ENCODE results near the gene TXNRD2. TPM values are rescaled to one million over a fixed set of nuclear protein-coding genes. Genes with fewer than 3 reads are reported as not detected.
"Not testable (repeated sequence)": the region's sequence is repeated elsewhere in the genome, so short reads cannot be mapped to it uniquely, and the experiment has no call there.

Gene TXNRD2
- total RNA-seq, 2 experiments from 2014 or later, result 24.9 to 29.2 TPM

- ChIA-PET POLR2A (interaction anchor here (0.7 to 1.1 kb wide), 3 partner anchors 23 to 133 kb away, joined by 3 to 4 read pairs (median 4); no protein-coding TSS in a partner anchor), CTCF (no interaction called here)
Measured at GRCh38 chr22:19958083-19959042, 16.7 kb upstream of the TXNRD2 start.

GRCh38 chr22:19957445-19957844 lies 15.8 kb upstream of the TXNRD2 start:
- ChIA-PET POLR2A (no interaction called here), CTCF (interaction anchor here (1.1 to 2.1 kb wide), 3 partner anchors 10 to 16 kb away, joined by 3 to 4 read pairs (median 3); partner anchors contain the start of genes COMT and TXNRD2)

DNA sequence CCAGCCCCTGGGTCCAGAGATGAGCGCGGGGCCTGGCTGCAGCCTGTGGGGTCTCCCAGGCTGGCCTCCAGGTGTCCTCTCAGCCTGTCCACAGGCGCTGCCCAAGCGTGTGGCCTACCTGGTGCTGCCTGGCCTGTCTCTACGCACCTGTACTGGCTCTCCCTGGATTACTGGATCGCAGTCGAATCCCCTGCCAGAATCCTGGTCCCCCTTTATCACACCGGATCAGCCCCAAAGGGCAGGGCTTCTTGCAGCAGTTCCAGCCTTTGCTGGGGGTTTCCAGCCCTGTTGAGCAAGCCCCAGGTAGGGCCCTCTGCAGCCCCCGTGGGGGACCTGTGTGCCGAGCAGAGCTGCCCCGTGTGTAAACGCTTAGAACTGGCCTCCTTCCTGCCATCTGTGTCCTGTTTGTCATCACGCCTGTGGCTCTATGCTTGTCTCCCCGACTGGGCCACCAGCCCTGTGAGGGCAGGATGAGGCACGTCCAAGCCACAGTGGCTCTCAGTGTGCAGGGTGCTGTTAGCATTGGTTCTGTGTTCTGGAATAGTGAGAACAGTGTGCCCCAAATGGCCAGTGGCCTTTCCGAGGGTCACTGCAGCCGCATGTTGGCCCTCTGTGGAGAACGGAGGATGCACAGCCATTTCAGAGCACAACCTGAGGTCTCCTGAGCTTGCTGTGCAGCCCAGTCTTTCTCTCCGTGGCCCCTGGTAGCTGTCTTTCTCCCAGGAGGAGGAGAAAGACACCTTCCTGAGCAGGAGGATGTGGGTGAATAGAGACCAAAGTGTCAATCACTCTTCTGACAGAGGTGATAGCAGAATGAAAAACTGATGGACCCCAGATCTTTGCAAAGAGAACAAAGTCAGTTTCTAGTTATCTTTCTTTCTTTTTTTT lies 13.9 kb upstream of the TXNRD2 start:
- ChIA-PET POLR2A (interaction anchor here (0.6 kb wide), 1 partner anchor 18 kb away, joined by 3 read pairs; no protein-coding TSS in a partner anchor), CTCF (interaction anchor here (0.6 to 2.1 kb wide), 4 partner anchors 8 to 908 kb away, joined by 3 to 11 read pairs (median 4); no protein-coding TSS in a partner anchor)

DNA sequence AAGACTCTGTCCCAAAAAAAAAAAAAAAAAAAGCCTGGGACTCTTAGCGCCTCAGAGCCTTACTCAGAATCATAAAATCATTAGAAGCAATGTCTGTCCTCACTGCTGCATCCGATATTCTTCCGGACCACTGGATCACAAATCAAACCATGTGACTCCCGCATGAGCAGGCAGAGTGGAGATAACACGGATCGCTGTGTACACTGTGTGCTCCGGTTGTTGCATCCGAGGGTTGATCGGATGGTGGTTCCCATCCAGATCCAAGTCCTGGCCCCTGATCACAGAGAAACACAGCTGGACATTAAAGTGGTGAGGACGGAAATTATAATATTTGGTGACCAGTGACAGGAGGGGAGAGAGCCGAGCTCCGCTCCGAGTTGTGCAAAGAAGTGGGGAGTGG lies 9.7 kb upstream of the TXNRD2 start:
- ChIA-PET CTCF (no interaction called here), POLR2A (no interaction called here)

GRCh38 chr22:19948057-19948760 lies 6.6 kb upstream of the TXNRD2 start:
- CTCF ChIA-PET, result interaction anchor here (1.2 to 1.4 kb wide), 2 partner anchors 9 to 218 kb away, joined by 4 to 7 read pairs; no protein-coding TSS in a partner anchor
- POLR2A ChIA-PET, result interaction anchor here (0.6 kb wide), 1 partner anchor 99 kb away, joined by 7 read pairs; no protein-coding TSS in a partner anchor

DNA sequence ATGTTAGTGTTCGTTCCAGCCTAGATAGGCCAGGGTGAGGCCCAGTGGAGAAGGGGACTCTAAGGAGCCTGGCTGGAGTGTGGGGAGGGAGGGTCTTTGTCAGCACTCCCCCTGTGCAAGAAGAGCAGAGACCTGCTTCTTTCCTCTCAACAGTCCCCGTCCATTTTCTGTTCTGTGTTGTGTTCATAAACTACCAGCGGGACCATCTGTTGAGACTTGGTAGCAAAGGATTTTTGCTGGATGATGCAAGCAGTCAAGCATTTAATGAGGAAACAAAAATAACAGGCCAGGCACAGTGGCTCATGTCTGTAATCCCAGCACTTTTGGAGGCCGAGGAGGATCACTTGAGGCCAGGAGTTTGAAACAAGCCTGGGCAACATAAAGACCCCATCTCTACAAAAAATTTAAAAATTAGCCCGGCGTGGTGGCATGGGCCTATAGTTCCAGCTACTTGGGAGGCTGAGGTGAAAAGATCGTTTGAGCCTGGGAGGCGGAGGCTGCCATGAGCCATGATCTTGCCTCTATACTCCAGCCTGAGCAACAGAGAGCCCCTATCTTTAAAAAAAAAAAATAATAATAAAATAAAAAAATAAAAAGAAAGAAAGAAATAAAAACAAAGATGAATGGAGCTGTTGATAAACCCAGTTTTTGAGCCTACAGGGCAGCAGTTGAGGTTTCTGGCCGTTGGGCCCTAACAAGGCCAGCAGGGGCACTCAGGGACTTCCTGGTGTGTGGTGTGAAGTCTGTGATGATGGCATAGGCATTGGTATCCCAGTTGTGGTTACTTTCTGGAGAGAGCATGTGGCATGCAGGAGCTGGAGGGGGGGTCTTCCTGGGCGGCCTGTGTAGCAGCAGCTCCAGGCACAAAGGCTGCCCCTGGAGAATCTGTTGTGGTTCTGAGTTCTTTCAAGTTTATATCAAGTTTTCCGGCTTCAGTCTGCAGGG lies 1.7 kb upstream of the TXNRD2 start:
- POLR2A ChIA-PET, result interaction anchor here (0.7 kb wide), 1 partner anchor 749 kb away, joined by 3 read pairs; no protein-coding TSS in a partner anchor

GRCh38 chr22:19942157-19943081 lies 801 bp upstream of the TXNRD2 start:
- ChIA-PET POLR2A (interaction anchor here (0.8 to 1.4 kb wide), 2 partner anchors 88 to 219 kb away, joined by 4 read pairs; partner anchors contain the start of genes GNB1L, GP1BB and RTL10), CTCF (interaction anchor here (0.6 to 1.5 kb wide), 3 partner anchors 14 to 212 kb away, joined by 3 to 4 read pairs (median 3); no protein-coding TSS in a partner anchor)

More for the DNA sequence above, 1.7 kb upstream of the TXNRD2 start:
- CTCF ChIA-PET, result interaction anchor here (0.6 to 1.5 kb wide), 5 partner anchors 10 to 213 kb away, joined by 3 to 4 read pairs (median 3); no protein-coding TSS in a partner anchor

GRCh38 chr22:19940536-19941364 lies 868 bp downstream of the TXNRD2 start:
- CTCF ChIA-PET, result interaction anchor here (0.6 to 1.8 kb wide), 4 partner anchors 16 to 49 kb away, joined by 3 to 5 read pairs (median 3); no protein-coding TSS in a partner anchor
- POLR2A ChIA-PET, result interaction anchor here (1.4 kb wide), 2 partner anchors 85 to 217 kb away, joined by 3 to 4 read pairs; partner anchors contain the start of gene GP1BB

GRCh38 chr22:19937616-19938473 lies 3.8 kb downstream of the TXNRD2 start:
- CTCF ChIA-PET, result no interaction called here

DNA sequence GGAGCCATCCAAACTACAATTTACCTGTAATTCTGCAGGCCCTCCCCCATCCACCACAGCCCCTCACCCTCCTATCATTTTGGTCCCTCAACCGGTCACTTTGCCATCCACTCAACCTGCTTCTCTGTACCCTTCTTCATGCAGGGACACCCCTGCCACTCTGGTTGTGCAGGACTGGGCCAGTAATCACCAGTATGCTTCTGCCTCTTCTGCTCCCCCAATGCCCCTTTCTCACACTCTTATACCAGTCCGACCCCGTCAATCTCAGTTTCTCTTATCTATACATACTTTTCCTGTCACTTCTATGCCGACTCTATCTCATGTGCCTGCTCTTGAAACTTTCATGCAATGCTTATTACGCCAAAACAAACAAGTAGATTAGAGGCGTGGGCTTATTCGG lies 5.1 kb downstream of the TXNRD2 start:
- POLR2A ChIA-PET, result no interaction called here
- CTCF ChIA-PET, result no interaction called here

More at GRCh38 chr22:19937616-19938473, 3.8 kb downstream of the TXNRD2 start:
- POLR2A ChIA-PET, result no interaction called here

GRCh38 chr22:19935123-19935718 lies 6.4 kb downstream of the TXNRD2 start:
- CTCF ChIA-PET, POLR2A ChIA-PET: not testable (repeated sequence)

DNA sequence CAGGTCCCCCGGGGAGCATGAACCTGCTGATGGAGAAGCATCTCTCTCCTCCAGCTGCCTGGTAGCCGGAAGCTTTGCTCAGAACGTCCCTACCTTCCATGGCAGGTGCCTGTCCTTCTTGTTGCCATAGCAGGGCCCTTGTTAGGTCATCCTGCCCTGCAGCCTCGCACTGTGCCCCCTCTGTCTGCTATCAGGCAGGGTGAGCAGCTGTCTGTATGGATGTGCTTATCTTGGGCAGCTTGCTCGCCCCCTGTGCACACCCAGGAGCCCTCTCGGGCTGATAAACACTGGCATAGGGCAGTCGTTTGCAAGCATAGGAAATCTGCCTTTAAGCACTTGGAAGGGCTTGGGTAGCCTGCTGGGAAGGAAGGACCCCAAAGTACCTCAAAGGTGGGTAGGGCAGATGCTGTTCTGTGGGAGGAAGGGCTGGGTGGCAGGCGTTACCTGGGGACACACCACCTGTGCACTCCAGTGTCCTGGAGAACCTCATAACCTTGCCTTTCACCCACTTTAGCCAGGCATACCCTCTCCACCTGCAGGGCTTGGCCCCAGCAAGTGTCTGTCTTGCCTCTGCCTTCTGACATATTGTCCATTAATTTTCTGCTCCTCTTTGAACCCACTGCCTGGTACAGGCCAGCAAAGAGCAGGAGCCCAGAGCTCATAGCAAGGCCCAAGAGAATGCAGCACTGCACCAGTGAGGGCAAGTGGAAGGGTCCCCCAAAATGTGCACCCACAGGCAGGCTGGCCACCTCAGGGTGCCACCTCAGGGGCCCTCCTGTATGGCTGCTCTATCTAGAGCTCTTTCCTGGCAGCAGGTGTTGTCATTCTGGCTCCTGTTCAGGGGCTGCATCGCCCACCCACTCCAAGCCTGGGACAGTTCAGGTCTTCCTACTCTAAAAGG lies 8.0 kb downstream of the TXNRD2 start:
- POLR2A ChIA-PET, result no interaction called here
- CTCF ChIA-PET, result no interaction called here

GRCh38 chr22:19932367-19933206 lies 9.0 kb downstream of the TXNRD2 start:
- ChIA-PET CTCF (no interaction called here), POLR2A (no interaction called here)
